ENCODE results near the gene TPRN.
A peak's percentile ranks its signal among the peaks of the same experiment; 100 is the strongest.

The TPRN gene

GRCh38 chr9:137204731-137205125, 4.2 kb upstream of the TPRN start:
- TF ChIP-seq CTCF (IDR thresholded peaks at IDR 0.05; ENCODE audit: low read depth, low read length): no peak
- peak overlapping the region; percentile 95 for H3K4me3 ChIP-seq (ENCODE audit: low read depth, low read length)

GRCh38 chr9:137202966-137203365, 2.4 kb upstream of the TPRN start:
- no peak overlapping the region for H3K4me3 ChIP-seq (ENCODE audit: low read depth, low read length)
- TF ChIP-seq CTCF (IDR thresholded peaks at IDR 0.05; ENCODE audit: low read depth, low read length): no peak

GRCh38 chr9:137201205-137201868, 796 bp upstream of the TPRN start:
- peak overlapping the region; percentile 71 for H3K4me3 ChIP-seq (ENCODE audit: low read depth, low read length)
- TF ChIP-seq CTCF (IDR thresholded peaks at IDR 0.05; ENCODE audit: low read depth, low read length): no peak

GRCh38 chr9:137199411-137200121, 975 bp downstream of the TPRN start:
- H3K4me3 ChIP-seq (ENCODE audit: low read depth, low read length): peak overlapping the region; percentile 58
- TF ChIP-seq CTCF (IDR thresholded peaks at IDR 0.05; ENCODE audit: low read depth, low read length): no peak

- no peak for TF ChIP-seq CTCF (IDR thresholded peaks at IDR 0.05; ENCODE audit: low read depth, low read length)
- peak overlapping the region; percentile 58 for H3K4me3 ChIP-seq (ENCODE audit: low read depth, low read length)
Measured at GRCh38 chr9:137198902-137199283, 1.6 kb downstream of the TPRN start.

GRCh38 chr9:137198051-137198901, 2.3 kb downstream of the TPRN start:
- TF ChIP-seq CTCF (IDR thresholded peaks at IDR 0.05; ENCODE audit: low read depth, low read length): no peak
- H3K4me3 ChIP-seq (ENCODE audit: low read depth, low read length): peak overlapping the region; percentile 17; the same call in 1 of the 2 replicates

All from WI38 (cell line).